ENCODE data around the gene SIGLEC15.
"Not testable (repeated sequence)": the region's sequence is repeated elsewhere in the genome, so short reads cannot be mapped to it uniquely, and the experiment has no call there.

SIGLEC15 gene

DNA sequence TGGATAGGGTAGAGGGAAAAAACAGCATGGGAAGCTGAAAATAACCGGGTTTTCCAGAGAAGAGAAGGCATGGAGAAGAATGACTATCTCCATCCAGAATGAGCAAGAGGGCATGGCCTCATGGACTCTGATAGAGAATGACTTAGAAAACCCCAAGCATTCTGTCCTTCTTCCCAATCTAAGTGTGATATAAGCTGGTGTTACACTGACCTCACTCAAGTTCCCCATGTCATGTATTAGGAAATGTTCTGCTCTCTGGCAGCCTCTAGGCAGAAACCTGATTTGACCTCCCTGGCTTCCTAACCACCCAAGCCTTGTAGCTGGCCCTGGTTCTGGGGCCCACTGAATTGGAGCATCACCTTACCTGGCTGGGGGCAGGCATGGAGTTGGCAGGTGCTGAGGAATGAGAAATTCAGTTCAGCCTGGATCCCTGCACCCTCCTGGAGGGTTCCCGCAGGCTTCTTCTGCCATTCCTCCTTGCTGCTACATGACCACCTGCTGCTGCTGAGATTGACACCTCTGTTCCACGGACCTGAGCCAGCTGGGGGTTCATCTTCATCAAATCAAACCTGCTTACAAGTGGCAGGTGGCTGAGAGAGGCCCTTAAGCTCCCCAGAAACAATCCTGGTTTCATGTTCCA is 5.2 kb upstream of the SIGLEC15 start:
- no peak for DNase-seq (ENCODE audit: low read depth)

- DNase-seq (ENCODE audit: low read depth): no peak
Observed at GRCh38 chr18:45821026-45821425, 4.4 kb upstream of the SIGLEC15 start.

DNA sequence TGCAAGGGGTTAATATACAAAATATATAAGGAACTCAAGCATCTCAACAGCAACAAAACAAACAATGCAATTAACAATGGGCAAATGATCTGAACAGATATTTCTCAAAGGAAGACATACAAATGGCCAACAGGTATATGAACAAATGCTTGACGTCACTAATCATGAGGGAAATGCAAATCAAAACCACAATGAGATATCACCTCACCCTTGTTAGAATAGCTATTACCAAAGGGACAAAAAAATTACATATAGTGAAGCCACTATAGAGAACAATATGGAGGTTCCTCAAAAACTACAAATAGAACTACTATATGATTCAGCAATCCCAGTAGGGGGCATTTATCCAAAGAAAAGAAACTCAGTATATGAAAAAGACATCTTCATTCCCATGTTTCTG is 3.8 kb upstream of the SIGLEC15 start:
- DNase-seq (ENCODE audit: low read depth): no peak

DNA sequence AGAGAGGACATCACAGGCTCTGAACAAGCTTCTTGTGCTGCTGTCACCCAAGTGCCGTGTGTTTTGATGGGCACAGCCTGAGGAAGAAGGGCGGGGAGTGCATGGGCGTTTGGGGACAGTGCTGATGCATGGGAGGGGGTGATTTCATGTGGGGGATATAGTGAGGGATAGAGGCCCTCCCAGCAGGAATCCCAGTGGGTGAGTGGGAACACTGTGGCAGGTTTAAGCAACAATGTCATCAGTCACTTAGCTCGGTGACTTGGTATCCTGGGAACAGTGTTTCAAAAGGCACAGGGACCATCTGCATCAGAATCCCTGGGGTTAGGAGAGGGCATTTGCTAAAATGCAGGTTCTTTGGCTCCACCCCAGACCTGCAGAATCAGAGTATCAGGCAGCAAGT is 609 bp downstream of the SIGLEC15 start:
- DNase-seq (ENCODE audit: low read depth): no peak

- not testable (repeated sequence) for DNase-seq (ENCODE audit: low read depth)
Observed at GRCh38 chr18:45826716-45827115, 1.2 kb downstream of the SIGLEC15 start.

- no peak for DNase-seq (ENCODE audit: low read depth)
Observed at GRCh38 chr18:45828917-45829811, 3.7 kb downstream of the SIGLEC15 start.

DNA sequence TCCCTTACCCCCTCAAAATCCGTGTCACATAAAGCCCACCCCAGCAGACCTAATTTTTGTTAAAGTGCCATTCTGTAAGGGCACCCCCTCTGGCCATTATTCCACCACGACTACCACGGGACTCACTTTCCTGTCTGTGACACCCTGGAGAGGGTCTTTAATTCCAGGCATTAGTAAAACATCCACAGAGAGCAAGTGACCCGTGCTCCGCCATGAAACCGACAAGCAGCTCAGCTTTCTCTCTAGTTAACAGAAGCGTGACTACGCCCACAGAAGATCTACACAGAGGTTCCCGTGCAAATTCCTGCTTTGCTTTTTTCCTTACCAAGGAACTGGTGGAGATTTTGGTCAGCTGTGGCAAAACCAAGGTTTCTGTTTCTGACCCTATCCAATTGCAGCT is 4.4 kb downstream of the SIGLEC15 start:
- no peak for DNase-seq (ENCODE audit: low read depth)

GRCh38 chr18:45830917-45831316 is 5.4 kb downstream of the SIGLEC15 start:
- no peak for DNase-seq (ENCODE audit: low read depth)

DNA sequence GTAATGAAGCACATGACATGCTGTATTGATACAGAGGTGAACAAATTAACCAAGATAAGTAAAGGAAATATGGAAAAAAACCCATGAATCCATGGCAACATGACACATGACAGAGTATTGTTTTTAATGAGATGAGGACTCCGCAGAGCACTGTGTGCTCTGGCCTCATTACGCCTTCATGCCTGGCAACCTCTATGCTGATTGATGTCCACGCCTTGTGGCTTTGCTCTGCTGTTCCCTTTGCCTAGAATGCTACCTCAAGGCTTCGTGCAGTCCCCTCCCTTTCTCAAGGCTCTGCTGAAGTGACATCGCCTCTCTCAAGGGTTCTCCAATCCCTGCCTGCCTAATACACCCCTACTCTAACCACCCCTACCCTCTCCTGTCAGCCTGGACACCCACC is 8.4 kb downstream of the SIGLEC15 start:
- DNase-seq (ENCODE audit: low read depth): no peak

DNA sequence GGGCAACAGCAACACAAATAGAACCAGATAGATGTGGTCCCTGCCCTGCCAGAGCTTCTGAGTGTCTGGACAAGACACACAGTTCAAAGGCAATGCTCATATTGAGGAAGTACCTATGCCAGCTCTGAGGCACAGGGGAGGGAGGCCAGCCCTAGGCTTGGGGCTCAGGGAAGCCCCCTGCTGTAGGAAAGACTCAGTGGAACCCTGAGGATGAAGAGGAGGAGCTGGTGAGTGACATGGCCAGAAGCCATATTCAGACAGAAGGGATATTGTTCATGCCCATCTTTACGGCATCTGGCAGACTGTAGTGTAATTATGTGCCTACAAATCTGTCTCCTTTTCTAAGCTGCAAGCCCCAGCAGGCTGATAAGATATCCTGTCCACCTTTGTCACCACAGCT is 8.8 kb downstream of the SIGLEC15 start:
- no peak for DNase-seq (ENCODE audit: low read depth)

DNA sequence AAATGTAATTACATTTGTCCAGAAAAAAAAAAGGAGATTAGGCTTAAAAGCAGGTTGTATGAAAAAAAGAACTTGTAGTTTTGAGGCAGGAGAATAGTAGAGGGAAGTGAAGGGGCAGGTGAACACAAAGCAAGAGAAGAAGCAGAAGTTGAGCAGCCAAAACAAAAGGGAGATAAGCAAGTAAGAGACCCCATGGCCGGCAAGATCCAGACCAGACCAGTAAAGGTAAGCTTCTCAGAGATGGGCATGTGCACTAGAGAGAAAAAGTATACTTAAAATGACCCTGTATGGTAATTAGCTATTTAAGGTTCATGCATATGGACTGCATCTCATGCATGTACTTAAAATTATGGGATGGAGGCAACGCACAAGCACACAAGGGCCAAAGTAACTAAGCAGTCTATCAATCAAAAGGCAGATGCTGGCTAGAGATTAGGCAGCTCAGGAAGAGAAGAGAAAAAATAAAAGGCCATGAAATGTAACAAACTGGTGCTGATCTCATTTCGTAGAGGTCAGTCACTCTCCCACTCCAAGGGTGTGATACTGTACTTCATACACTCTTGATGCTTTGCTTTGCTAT is 9.7 kb downstream of the SIGLEC15 start:
- DNase-seq (ENCODE audit: low read depth): no peak

DNA sequence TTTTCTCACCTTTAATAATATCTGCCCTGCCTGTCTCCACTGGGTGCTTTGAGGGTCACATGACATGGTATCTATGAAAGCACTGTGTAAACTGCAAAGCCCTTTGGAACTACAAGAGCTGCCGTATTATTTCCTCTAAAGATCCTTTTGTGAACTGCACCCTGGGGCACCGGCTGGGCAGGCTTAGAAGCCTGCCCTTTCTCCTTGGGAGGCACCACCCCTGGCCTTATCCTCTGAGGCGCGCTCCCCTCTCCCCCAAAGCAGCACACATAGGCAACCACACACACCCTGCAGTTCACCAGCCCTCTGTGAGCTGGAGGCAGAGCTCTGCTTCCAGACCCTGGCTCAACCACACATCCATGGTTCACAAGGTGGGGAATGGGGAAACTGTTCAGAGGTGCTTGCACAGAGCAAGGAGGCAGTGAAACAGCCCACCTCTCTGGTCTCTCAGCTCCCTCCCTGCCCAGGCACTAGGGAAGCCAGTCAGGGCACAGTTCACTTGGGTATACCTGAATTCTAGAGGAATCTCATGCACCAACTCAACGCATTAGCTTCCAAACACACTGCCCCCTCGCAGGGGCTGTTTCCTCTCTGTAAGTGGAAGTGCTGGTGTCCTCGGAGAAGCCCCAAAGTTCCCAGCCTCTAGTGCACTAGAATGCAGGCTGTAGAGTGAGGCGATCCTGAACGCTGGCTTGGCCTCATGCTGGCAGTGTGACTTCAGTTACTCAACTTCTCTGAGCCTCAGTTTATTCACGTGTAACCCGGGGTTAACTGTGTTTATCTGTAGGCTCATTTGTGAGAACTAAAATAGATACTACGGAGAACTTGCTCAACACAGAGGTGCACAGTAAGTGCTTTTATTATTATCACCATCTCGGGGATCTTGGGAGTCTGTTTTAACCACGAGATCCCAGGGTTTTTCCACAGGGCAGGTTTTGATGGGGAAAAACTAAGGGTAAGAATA is 11.0 kb downstream of the SIGLEC15 start:
- no peak for DNase-seq (ENCODE audit: low read depth)

- DNase-seq (ENCODE audit: low read depth): no peak
Observed at GRCh38 chr18:45837283-45838070, 12.0 kb downstream of the SIGLEC15 start.

GRCh38 chr18:45838302-45839070 is 13.0 kb downstream of the SIGLEC15 start:
- no peak for DNase-seq (ENCODE audit: low read depth)

- peak; percentile 27 for DNase-seq (ENCODE audit: low read depth)
Observed at GRCh38 chr18:45839414-45840395, 14.2 kb downstream of the SIGLEC15 start.

GRCh38 chr18:45841060-45841764 is 15.7 kb downstream of the SIGLEC15 start:
- no peak for DNase-seq (ENCODE audit: low read depth)

DNA sequence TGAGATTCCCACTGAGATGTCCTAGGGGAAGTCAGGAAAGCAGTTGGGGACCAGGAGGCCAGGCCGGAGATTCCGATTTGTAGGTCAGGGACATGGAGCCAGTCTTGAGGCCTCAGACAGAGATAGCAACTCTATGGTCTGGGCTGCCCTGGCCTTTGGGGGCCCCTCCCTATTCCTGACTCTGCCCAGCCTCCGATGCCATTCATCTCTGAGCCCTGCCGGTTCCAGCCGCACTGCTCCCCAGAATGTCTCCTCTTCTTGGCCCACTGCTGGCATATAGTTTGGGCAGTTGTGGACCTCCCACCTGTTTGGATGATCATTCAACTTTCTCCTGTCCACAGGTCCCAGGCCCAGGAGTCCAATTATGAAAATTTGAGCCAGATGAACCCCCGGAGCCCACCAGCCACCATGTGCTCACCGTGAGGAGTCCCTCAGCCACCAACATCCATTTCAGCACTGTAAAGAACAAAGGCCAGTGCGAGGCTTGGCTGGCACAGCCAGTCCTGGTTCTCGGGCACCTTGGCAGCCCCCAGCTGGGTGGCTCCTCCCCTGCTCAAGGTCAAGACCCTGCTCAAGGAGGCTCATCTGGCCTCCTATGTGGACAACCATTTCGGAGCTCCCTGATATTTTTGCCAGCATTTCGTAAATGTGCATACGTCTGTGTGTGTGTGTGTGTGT is 16.4 kb downstream of the SIGLEC15 start:
- no peak for DNase-seq (ENCODE audit: low read depth)

DNA sequence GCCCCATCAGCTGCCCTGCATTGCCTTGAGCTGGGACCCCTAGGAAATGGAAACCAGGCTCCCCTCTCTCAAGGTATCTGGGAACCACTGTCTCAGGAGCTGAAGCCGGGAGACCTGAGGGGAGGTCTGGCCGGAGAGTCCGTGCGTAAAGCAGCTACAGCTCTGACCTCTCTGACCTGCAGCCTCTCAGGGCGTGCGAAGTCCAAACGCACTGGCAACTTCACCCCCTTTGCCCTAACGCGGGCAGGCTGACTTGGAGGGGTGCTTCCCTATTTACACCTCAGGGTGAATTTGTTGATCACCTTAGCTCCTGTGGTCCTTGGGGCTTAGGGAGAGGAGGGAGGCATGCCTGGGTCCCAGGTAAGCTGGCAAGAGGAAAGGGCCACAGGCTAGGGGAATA is 17.5 kb downstream of the SIGLEC15 start:
- DNase-seq (ENCODE audit: low read depth): no peak
